ENCODE measurements around the gene MCU.

MCU gene

GRCh38 chr10:72847681-72848080 lies 155.7 kb downstream of the MCU start:
- no peaks in the 10 kb centered on the region for H3K4me1 ChIP-seq (ENCODE audit: control insufficient read depth in 2 of 2, insufficient read depth in 2 of 2, low read length in 2 of 2)
- no peak overlapping the region for H3K4me3 ChIP-seq (ENCODE audit: low read length in 2 of 2)
- no peak overlapping the region for H3K27ac ChIP-seq (ENCODE audit: low read depth in 2 of 2, low read length in 2 of 2)
- H3K9ac ChIP-seq (ENCODE audit: low read depth in 1 of 2, low read length in 2 of 2), result no peak overlapping the region
- no peaks in the 10 kb centered on the region for H3K27me3 ChIP-seq (ENCODE audit: control insufficient read depth in 2 of 2, insufficient read depth in 2 of 2, low read length in 2 of 2)
- H3K9me3 ChIP-seq (ENCODE audit: control insufficient read depth in 2 of 2, low read length in 2 of 2), result no peaks in the 10 kb centered on the region
- no peaks in the 10 kb centered on the region for H3K36me3 ChIP-seq (ENCODE audit: control insufficient read depth in 2 of 2, insufficient read depth in 2 of 2, low read length in 2 of 2)

- no peaks in the 10 kb centered on the region for H3K27me3 ChIP-seq (ENCODE audit: control insufficient read depth in 2 of 2, insufficient read depth in 2 of 2, low read length in 2 of 2)
- H3K9me3 ChIP-seq (ENCODE audit: control insufficient read depth in 2 of 2, low read length in 2 of 2), result no peaks in the 10 kb centered on the region
- no peak overlapping the region for H3K27ac ChIP-seq (ENCODE audit: low read depth in 2 of 2, low read length in 2 of 2)
- H3K9ac ChIP-seq (ENCODE audit: low read depth in 1 of 2, low read length in 2 of 2), result no peak overlapping the region
- no peaks in the 10 kb centered on the region for H3K4me1 ChIP-seq (ENCODE audit: control insufficient read depth in 2 of 2, insufficient read depth in 2 of 2, low read length in 2 of 2)
- no peaks in the 10 kb centered on the region for H3K36me3 ChIP-seq (ENCODE audit: control insufficient read depth in 2 of 2, insufficient read depth in 2 of 2, low read length in 2 of 2)
- H3K4me3 ChIP-seq (ENCODE audit: low read length in 2 of 2), result no peak overlapping the region
Measured at GRCh38 chr10:72850861-72851260, 158.9 kb downstream of the MCU start.

- Histone ChIP-seq H3K27me3 (ENCODE audit: control insufficient read depth in 2 of 2, insufficient read depth in 2 of 2, low read length in 2 of 2) (no peaks in the 10 kb centered on the region), H3K27ac (ENCODE audit: low read depth in 2 of 2, low read length in 2 of 2) (no peak overlapping the region), H3K36me3 (ENCODE audit: control insufficient read depth in 2 of 2, insufficient read depth in 2 of 2, low read length in 2 of 2) (no peaks in the 10 kb centered on the region), H3K4me3 (ENCODE audit: low read length in 2 of 2) (no peak overlapping the region), H3K9ac (ENCODE audit: low read depth in 1 of 2, low read length in 2 of 2) (no peak overlapping the region), H3K9me3 (ENCODE audit: control insufficient read depth in 2 of 2, low read length in 2 of 2) (no peaks in the 10 kb centered on the region), H3K4me1 (ENCODE audit: control insufficient read depth in 2 of 2, insufficient read depth in 2 of 2, low read length in 2 of 2) (no peaks in the 10 kb centered on the region)
Measured at GRCh38 chr10:72851509-72851908, 159.6 kb downstream of the MCU start.

GRCh38 chr10:72852508-72852907 lies 160.6 kb downstream of the MCU start:
- Histone ChIP-seq H3K27ac (ENCODE audit: low read depth in 2 of 2, low read length in 2 of 2) (no peak overlapping the region), H3K4me1 (ENCODE audit: control insufficient read depth in 2 of 2, insufficient read depth in 2 of 2, low read length in 2 of 2) (no peaks in the 10 kb centered on the region), H3K4me3 (ENCODE audit: low read length in 2 of 2) (no peak overlapping the region), H3K27me3 (ENCODE audit: control insufficient read depth in 2 of 2, insufficient read depth in 2 of 2, low read length in 2 of 2) (no peaks in the 10 kb centered on the region), H3K36me3 (ENCODE audit: control insufficient read depth in 2 of 2, insufficient read depth in 2 of 2, low read length in 2 of 2) (no peaks in the 10 kb centered on the region), H3K9me3 (ENCODE audit: control insufficient read depth in 2 of 2, low read length in 2 of 2) (no peaks in the 10 kb centered on the region), H3K9ac (ENCODE audit: low read depth in 1 of 2, low read length in 2 of 2) (no peak overlapping the region)

GRCh38 chr10:72855129-72855528 lies 163.2 kb downstream of the MCU start:
- H3K36me3 ChIP-seq (ENCODE audit: control insufficient read depth in 2 of 2, insufficient read depth in 2 of 2, low read length in 2 of 2), result peaks cover 3% of the 10 kb centered on the region in 2 donors
- no peaks in the 10 kb centered on the region for H3K27me3 ChIP-seq (ENCODE audit: control insufficient read depth in 2 of 2, insufficient read depth in 2 of 2, low read length in 2 of 2)
- H3K27ac ChIP-seq (ENCODE audit: low read depth in 2 of 2, low read length in 2 of 2), result no peak overlapping the region
- H3K4me1 ChIP-seq (ENCODE audit: control insufficient read depth in 2 of 2, insufficient read depth in 2 of 2, low read length in 2 of 2), result no peaks in the 10 kb centered on the region
- H3K9me3 ChIP-seq (ENCODE audit: control insufficient read depth in 2 of 2, low read length in 2 of 2), result no peaks in the 10 kb centered on the region
- H3K9ac ChIP-seq (ENCODE audit: low read depth in 1 of 2, low read length in 2 of 2), result no peak overlapping the region
- H3K4me3 ChIP-seq (ENCODE audit: low read length in 2 of 2), result no peak overlapping the region

GRCh38 chr10:72855790-72856189 lies 163.8 kb downstream of the MCU start:
- Histone ChIP-seq H3K27ac (ENCODE audit: low read depth in 2 of 2, low read length in 2 of 2) (no peak overlapping the region), H3K36me3 (ENCODE audit: control insufficient read depth in 2 of 2, insufficient read depth in 2 of 2, low read length in 2 of 2) (peaks cover 3 to 5% of the 10 kb centered on the region in 2 donors), H3K4me1 (ENCODE audit: control insufficient read depth in 2 of 2, insufficient read depth in 2 of 2, low read length in 2 of 2) (no peaks in the 10 kb centered on the region), H3K4me3 (ENCODE audit: low read length in 2 of 2) (no peak overlapping the region), H3K9me3 (ENCODE audit: control insufficient read depth in 2 of 2, low read length in 2 of 2) (no peaks in the 10 kb centered on the region), H3K9ac (ENCODE audit: low read depth in 1 of 2, low read length in 2 of 2) (no peak overlapping the region), H3K27me3 (ENCODE audit: control insufficient read depth in 2 of 2, insufficient read depth in 2 of 2, low read length in 2 of 2) (no peaks in the 10 kb centered on the region)

- H3K4me1 ChIP-seq (ENCODE audit: control insufficient read depth in 2 of 2, insufficient read depth in 2 of 2, low read length in 2 of 2), result no peaks in the 10 kb centered on the region
- H3K36me3 ChIP-seq (ENCODE audit: control insufficient read depth in 2 of 2, insufficient read depth in 2 of 2, low read length in 2 of 2), result peaks cover 14% of the 10 kb centered on the region in 2 donors
- no peak overlapping the region for H3K4me3 ChIP-seq (ENCODE audit: low read length in 2 of 2)
- H3K27ac ChIP-seq (ENCODE audit: low read depth in 2 of 2, low read length in 2 of 2), result no peak overlapping the region
- no peaks in the 10 kb centered on the region for H3K27me3 ChIP-seq (ENCODE audit: control insufficient read depth in 2 of 2, insufficient read depth in 2 of 2, low read length in 2 of 2)
- no peaks in the 10 kb centered on the region for H3K9me3 ChIP-seq (ENCODE audit: control insufficient read depth in 2 of 2, low read length in 2 of 2)
- no peak overlapping the region for H3K9ac ChIP-seq (ENCODE audit: low read depth in 1 of 2, low read length in 2 of 2)
Measured at GRCh38 chr10:72858067-72858466, 166.1 kb downstream of the MCU start.

- H3K27ac ChIP-seq (ENCODE audit: low read depth in 2 of 2, low read length in 2 of 2), result no peak overlapping the region
- H3K27me3 ChIP-seq (ENCODE audit: control insufficient read depth in 2 of 2, insufficient read depth in 2 of 2, low read length in 2 of 2), result no peaks in the 10 kb centered on the region
- no peak overlapping the region for H3K9ac ChIP-seq (ENCODE audit: low read depth in 1 of 2, low read length in 2 of 2)
- no peaks in the 10 kb centered on the region for H3K4me1 ChIP-seq (ENCODE audit: control insufficient read depth in 2 of 2, insufficient read depth in 2 of 2, low read length in 2 of 2)
- peaks cover 14 to 15% of the 10 kb centered on the region in 2 donors for H3K36me3 ChIP-seq (ENCODE audit: control insufficient read depth in 2 of 2, insufficient read depth in 2 of 2, low read length in 2 of 2)
- H3K9me3 ChIP-seq (ENCODE audit: control insufficient read depth in 2 of 2, low read length in 2 of 2), result no peaks in the 10 kb centered on the region
- no peak overlapping the region for H3K4me3 ChIP-seq (ENCODE audit: low read length in 2 of 2)
Measured at GRCh38 chr10:72862957-72863356, 171.0 kb downstream of the MCU start.

GRCh38 chr10:72875250-72876055 lies 183.5 kb downstream of the MCU start:
- Histone ChIP-seq H3K4me1 (ENCODE audit: control insufficient read depth in 2 of 2, insufficient read depth in 2 of 2, low read length in 2 of 2) (no peaks in the 10 kb centered on the region), H3K27me3 (ENCODE audit: control insufficient read depth in 2 of 2, insufficient read depth in 2 of 2, low read length in 2 of 2) (no peaks in the 10 kb centered on the region), H3K36me3 (ENCODE audit: control insufficient read depth in 2 of 2, insufficient read depth in 2 of 2, low read length in 2 of 2) (peaks cover 21 to 29% of the 10 kb centered on the region in 2 donors), H3K4me3 (ENCODE audit: low read length in 2 of 2) (no peak overlapping the region), H3K9me3 (ENCODE audit: control insufficient read depth in 2 of 2, low read length in 2 of 2) (no peaks in the 10 kb centered on the region), H3K27ac (ENCODE audit: low read depth in 2 of 2, low read length in 2 of 2) (no peak overlapping the region), H3K9ac (ENCODE audit: low read depth in 1 of 2, low read length in 2 of 2) (no peak overlapping the region)

- Histone ChIP-seq H3K9ac (ENCODE audit: low read depth in 1 of 2, low read length in 2 of 2) (no peak overlapping the region), H3K9me3 (ENCODE audit: control insufficient read depth in 2 of 2, low read length in 2 of 2) (no peaks in the 10 kb centered on the region), H3K4me3 (ENCODE audit: low read length in 2 of 2) (no peak overlapping the region), H3K27ac (ENCODE audit: low read depth in 2 of 2, low read length in 2 of 2) (no peak overlapping the region), H3K27me3 (ENCODE audit: control insufficient read depth in 2 of 2, insufficient read depth in 2 of 2, low read length in 2 of 2) (no peaks in the 10 kb centered on the region), H3K36me3 (ENCODE audit: control insufficient read depth in 2 of 2, insufficient read depth in 2 of 2, low read length in 2 of 2) (peaks cover 9 to 14% of the 10 kb centered on the region in 2 donors), H3K4me1 (ENCODE audit: control insufficient read depth in 2 of 2, insufficient read depth in 2 of 2, low read length in 2 of 2) (no peaks in the 10 kb centered on the region)
Measured at GRCh38 chr10:72879245-72879644, 187.3 kb downstream of the MCU start.
